ENCODE results near the gene TOP2B.

DNA sequence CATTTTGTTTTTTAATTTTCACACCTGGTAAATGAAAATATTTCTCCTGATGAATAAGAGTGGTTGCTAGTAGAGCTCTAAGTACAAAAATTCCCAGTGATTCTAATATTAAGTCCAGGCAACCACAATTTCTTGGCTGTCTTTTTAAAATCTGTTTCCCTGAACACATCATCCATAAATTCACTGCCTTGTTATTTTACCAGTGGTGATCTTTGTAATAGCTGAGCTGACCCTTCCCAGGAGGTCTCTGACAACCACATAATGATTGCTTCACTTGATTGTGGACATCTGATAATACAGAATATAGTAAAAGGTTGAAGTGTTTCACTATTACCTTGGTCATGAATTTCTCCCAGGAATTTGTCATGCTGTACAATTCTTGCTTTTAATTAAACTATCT, 13.9 kb upstream of the TOP2B start:
- TF ChIP-seq POLR2A (IDR thresholded peaks at IDR 0.05; ENCODE audit: extremely low read depth, insufficient read length), result no peak
- TF ChIP-seq, protein P1, sequence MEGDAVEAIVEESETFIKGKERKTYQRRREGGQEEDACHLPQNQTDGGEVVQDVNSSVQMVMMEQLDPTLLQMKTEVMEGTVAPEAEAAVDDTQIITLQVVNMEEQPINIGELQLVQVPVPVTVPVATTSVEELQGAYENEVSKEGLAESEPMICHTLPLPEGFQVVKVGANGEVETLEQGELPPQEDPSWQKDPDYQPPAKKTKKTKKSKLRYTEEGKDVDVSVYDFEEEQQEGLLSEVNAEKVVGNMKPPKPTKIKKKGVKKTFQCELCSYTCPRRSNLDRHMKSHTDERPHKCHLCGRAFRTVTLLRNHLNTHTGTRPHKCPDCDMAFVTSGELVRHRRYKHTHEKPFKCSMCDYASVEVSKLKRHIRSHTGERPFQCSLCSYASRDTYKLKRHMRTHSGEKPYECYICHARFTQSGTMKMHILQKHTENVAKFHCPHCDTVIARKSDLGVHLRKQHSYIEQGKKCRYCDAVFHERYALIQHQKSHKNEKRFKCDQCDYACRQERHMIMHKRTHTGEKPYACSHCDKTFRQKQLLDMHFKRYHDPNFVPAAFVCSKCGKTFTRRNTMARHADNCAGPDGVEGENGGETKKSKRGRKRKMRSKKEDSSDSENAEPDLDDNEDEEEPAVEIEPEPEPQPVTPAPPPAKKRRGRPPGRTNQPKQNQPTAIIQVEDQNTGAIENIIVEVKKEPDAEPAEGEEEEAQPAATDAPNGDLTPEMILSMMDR (IDR thresholded peaks at IDR 0.05; ENCODE audit: low read depth, low read length), result no peak
- TF ChIP-seq, protein P2, sequence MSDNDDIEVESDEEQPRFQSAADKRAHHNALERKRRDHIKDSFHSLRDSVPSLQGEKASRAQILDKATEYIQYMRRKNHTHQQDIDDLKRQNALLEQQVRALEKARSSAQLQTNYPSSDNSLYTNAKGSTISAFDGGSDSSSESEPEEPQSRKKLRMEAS (IDR thresholded peaks at IDR 0.05; ENCODE audit: low read depth, low read length), result no peak
- no peak for TF ChIP-seq MYC (IDR thresholded peaks at IDR 0.05; ENCODE audit: low read depth, low read length)

All from NB4 (cell line).